ENCODE results near the gene RBPJ. TPM values are rescaled to one million over a fixed set of nuclear protein-coding genes. Genes with fewer than 3 reads are reported as not detected.

Gene RBPJ
- total RNA-seq, 1 experiment from 2014 or later = 33.7 TPM

DNA sequence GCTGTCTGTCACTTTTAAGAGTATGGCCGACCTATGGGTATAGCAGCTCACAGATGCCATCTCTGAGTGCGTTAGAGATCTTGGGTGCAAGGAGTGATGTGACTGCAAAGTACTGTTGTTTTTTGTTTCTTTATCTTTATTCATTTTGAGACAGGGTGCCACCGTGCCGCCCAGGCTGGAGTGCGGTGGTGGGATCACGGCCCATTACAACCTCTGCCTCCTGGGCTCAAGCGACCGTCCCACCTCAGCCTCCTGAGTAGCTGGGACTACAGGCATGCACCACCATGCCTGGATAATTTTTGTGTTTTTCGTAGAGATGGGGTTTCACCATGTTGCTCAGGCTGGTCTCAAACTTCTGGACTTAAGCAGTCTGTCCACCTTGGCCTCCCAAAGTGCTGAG, 98.0 kb downstream of the RBPJ start:
- Histone ChIP-seq H3K4me3 (ENCODE audit: low read depth in 2 of 2, low read length in 2 of 2) (no peak overlapping the region), H3K27ac (ENCODE audit: low read length) (no peak overlapping the region), H3K36me3 (ENCODE audit: control insufficient read depth, insufficient read depth, low read length) (no peaks in the 10 kb centered on the region; the same call in 1 of the 2 replicates), H3K9me3 (ENCODE audit: control insufficient read depth, insufficient read depth, low read depth, low read length) (no peaks in the 10 kb centered on the region), H3K4me1 (ENCODE audit: control insufficient read depth, insufficient read depth, low read length) (no peaks in the 10 kb centered on the region), H3K27me3 (ENCODE audit: control insufficient read depth, insufficient read depth, low read length) (no peaks in the 10 kb centered on the region)
- ATAC-seq (no peak), DNase-seq (ENCODE audit: low read depth, low spot score) (no peak)
- no TSS peak for BruUV-seq (replicated peaks)
- CTCF ChIA-PET = no interaction called here
- POLR2A ChIA-PET = no interaction called here
- intact Hi-C loops (cut with micrococcal nuclease; ENCODE audit: unreplicated experiment) (loop anchor here (10.0 kb wide), 2 partner anchors 354 to 434 kb away; no protein-coding TSS in a partner anchor), in situ Hi-C loops (cut with HindIII; ENCODE audit: low pct_unique_long_range_greater_than_20kb, low sequenced_read_pairs) (no loop called here)
- no peak for TF ChIP-seq TCF7L2 (IDR thresholded peaks at IDR 0.05; ENCODE audit: low read depth, low read length)
- TF ChIP-seq, protein P1, sequence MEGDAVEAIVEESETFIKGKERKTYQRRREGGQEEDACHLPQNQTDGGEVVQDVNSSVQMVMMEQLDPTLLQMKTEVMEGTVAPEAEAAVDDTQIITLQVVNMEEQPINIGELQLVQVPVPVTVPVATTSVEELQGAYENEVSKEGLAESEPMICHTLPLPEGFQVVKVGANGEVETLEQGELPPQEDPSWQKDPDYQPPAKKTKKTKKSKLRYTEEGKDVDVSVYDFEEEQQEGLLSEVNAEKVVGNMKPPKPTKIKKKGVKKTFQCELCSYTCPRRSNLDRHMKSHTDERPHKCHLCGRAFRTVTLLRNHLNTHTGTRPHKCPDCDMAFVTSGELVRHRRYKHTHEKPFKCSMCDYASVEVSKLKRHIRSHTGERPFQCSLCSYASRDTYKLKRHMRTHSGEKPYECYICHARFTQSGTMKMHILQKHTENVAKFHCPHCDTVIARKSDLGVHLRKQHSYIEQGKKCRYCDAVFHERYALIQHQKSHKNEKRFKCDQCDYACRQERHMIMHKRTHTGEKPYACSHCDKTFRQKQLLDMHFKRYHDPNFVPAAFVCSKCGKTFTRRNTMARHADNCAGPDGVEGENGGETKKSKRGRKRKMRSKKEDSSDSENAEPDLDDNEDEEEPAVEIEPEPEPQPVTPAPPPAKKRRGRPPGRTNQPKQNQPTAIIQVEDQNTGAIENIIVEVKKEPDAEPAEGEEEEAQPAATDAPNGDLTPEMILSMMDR (IDR thresholded peaks at IDR 0.05) = no peak

DNA sequence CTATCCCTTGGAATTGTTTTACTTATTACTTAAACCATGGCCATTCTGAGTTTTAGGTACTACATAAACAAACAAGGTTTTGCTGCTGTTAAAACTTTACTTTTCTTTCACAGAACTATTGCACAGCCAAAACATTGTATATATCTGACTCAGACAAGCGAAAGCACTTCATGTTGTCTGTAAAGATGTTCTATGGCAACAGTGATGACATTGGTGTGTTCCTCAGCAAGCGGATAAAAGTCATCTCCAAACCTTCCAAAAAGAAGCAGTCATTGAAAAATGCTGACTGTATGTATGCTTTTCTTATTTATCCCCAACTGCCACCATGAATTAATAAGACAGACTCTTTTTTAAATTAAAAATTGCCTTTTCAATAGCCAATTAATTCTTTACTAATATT, 99.6 kb downstream of the RBPJ start:
- no peak overlapping the region for H3K4me3 ChIP-seq (ENCODE audit: low read depth in 2 of 2, low read length in 2 of 2)
- no TSS peak for BruUV-seq (replicated peaks)
- CTCF ChIA-PET = no interaction called here
- no peaks in the 10 kb centered on the region for H3K9me3 ChIP-seq (ENCODE audit: control insufficient read depth, insufficient read depth, low read depth, low read length)
- H3K4me1 ChIP-seq (ENCODE audit: control insufficient read depth, insufficient read depth, low read length) = no peaks in the 10 kb centered on the region
- DNase-seq (ENCODE audit: low read depth, low spot score) = no peak
- no peak for TF ChIP-seq TCF7L2 (IDR thresholded peaks at IDR 0.05; ENCODE audit: low read depth, low read length)
- TF ChIP-seq, protein P1 (IDR thresholded peaks at IDR 0.05) = no peak
- TF ChIP-seq, protein P2, sequence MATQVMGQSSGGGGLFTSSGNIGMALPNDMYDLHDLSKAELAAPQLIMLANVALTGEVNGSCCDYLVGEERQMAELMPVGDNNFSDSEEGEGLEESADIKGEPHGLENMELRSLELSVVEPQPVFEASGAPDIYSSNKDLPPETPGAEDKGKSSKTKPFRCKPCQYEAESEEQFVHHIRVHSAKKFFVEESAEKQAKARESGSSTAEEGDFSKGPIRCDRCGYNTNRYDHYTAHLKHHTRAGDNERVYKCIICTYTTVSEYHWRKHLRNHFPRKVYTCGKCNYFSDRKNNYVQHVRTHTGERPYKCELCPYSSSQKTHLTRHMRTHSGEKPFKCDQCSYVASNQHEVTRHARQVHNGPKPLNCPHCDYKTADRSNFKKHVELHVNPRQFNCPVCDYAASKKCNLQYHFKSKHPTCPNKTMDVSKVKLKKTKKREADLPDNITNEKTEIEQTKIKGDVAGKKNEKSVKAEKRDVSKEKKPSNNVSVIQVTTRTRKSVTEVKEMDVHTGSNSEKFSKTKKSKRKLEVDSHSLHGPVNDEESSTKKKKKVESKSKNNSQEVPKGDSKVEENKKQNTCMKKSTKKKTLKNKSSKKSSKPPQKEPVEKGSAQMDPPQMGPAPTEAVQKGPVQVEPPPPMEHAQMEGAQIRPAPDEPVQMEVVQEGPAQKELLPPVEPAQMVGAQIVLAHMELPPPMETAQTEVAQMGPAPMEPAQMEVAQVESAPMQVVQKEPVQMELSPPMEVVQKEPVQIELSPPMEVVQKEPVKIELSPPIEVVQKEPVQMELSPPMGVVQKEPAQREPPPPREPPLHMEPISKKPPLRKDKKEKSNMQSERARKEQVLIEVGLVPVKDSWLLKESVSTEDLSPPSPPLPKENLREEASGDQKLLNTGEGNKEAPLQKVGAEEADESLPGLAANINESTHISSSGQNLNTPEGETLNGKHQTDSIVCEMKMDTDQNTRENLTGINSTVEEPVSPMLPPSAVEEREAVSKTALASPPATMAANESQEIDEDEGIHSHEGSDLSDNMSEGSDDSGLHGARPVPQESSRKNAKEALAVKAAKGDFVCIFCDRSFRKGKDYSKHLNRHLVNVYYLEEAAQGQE (IDR thresholded peaks at IDR 0.05; ENCODE audit: insufficient read depth in 1 of 2, low read depth in 2 of 2, low read length in 1 of 2) = no peak
- TF ChIP-seq SIN3A (IDR thresholded peaks at IDR 0.05; ENCODE audit: borderline replicate concordance, insufficient read depth, low read depth, low read length) = no peak
- no peak for TF ChIP-seq POLR2AphosphoS5 (IDR thresholded peaks at IDR 0.05; ENCODE audit: low read depth, low read length)
- intact Hi-C loops (cut with micrococcal nuclease; ENCODE audit: unreplicated experiment) = no loop called here
- no peaks in the 10 kb centered on the region for H3K27me3 ChIP-seq (ENCODE audit: control insufficient read depth, insufficient read depth, low read length)
- H3K36me3 ChIP-seq (ENCODE audit: control insufficient read depth, insufficient read depth, low read length) = no peaks in the 10 kb centered on the region; the same call in 1 of the 2 replicates
- in situ Hi-C loops (cut with HindIII; ENCODE audit: low pct_unique_long_range_greater_than_20kb, low sequenced_read_pairs) = no loop called here
- POLR2A ChIA-PET = no interaction called here
- no peak for ATAC-seq
- H3K27ac ChIP-seq (ENCODE audit: low read length) = no peak overlapping the region

Data from Panc1 (cell line).